ENCODE measurements around the gene ZNF462. TPM values are rescaled to one million over a fixed set of nuclear protein-coding genes. Genes with fewer than 3 reads are reported as not detected.

ZNF462 gene
- total RNA-seq, 1 donor from 2014 or later: 8.2 TPM

DNA sequence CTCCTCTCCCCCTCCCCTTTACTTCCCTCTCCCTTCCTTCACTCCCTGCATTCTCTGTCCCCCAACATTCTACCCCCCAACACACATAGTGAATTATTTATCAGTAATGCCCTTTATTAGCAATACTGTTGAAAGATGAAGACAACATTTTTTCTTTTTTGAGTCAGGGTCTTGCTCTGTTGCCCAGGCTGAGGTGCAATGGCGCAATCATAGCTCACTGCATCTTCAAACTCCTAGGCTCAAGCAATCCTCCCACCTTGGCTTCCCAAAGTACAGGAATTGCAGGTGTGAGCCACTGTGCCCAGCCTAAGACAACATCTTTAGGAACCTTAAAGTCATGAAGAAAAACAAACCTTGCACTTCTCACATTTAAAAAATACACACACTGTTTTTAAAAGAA lies 130.6 kb downstream of the ZNF462 start:
- FAIRE-seq (no peak), DNase-seq (ENCODE audit: low read depth) (no peak)
- H3K36me3 ChIP-seq (ENCODE audit: control insufficient read depth, insufficient read depth, low read length): no peaks in the 10 kb centered on the region
- no peaks in the 10 kb centered on the region for H3K27me3 ChIP-seq (ENCODE audit: control insufficient read depth, insufficient read depth, low read length)
- no peak for TF ChIP-seq CTCF (IDR thresholded peaks at IDR 0.05; ENCODE audit: insufficient read depth, low read length, severe bottlenecking)
- no peak overlapping the region for H3K4me3 ChIP-seq (ENCODE audit: low read depth, low read length)

DNA sequence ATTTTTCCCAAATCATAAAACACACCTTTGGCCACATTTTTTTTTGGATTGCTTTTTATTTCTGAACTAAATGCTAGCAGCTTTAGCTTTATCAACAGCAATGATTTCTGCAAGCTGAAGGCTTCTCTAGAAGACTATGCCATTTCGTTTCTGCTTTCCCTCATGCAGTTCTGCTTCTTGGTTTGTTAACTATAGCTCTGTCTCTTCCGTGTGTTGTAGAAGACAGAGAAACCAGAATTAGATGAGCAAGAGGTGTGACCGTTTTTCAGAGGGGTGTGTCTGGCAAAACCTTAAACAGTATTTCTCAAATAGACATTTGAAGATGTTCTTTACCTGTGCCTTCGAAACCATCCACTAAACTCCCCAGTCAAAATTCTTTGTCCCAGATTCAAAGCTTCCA lies 131.5 kb downstream of the ZNF462 start:
- TF ChIP-seq CTCF (IDR thresholded peaks at IDR 0.05; ENCODE audit: insufficient read depth, low read length, severe bottlenecking): no peak
- Histone ChIP-seq H3K36me3 (ENCODE audit: control insufficient read depth, insufficient read depth, low read length) (no peaks in the 10 kb centered on the region), H3K27me3 (ENCODE audit: control insufficient read depth, insufficient read depth, low read length) (no peaks in the 10 kb centered on the region), H3K4me3 (ENCODE audit: low read depth, low read length) (no peak overlapping the region)
- DNase-seq (ENCODE audit: low read depth) (no peak), FAIRE-seq (no peak)

DNA sequence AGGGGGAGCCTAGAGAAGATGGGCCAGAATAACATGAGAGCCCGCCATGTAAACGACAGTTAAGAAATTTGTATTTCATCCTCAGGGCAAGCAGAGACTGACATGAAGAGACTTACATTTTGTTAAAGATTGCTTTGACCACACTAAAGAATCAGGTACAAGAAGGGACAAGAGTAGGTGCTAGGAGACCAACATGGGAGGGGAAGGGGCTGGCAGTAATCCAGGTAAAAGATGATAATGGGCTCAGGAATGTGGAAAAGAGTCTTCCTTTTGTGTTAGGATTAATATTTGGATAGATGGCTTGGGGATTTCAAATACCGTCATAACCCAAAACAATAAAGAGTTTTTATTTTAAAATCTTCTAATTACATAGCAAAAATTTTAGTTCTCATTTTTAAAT lies 137.3 kb downstream of the ZNF462 start:
- Histone ChIP-seq H3K27me3 (ENCODE audit: control insufficient read depth, insufficient read depth, low read length) (no peaks in the 10 kb centered on the region), H3K4me3 (ENCODE audit: low read depth, low read length) (no peak overlapping the region), H3K36me3 (ENCODE audit: control insufficient read depth, insufficient read depth, low read length) (peaks cover 3% of the 10 kb centered on the region)
- no peak for DNase-seq (ENCODE audit: low read depth)
- TF ChIP-seq CTCF (IDR thresholded peaks at IDR 0.05; ENCODE audit: insufficient read depth, low read length, severe bottlenecking): no peak
- FAIRE-seq: no peak

GRCh38 chr9:107005201-107005600 lies 142.2 kb downstream of the ZNF462 start:
- Histone ChIP-seq H3K4me3 (ENCODE audit: low read depth, low read length) (no peak overlapping the region), H3K36me3 (ENCODE audit: control insufficient read depth, insufficient read depth, low read length) (peaks cover 12% of the 10 kb centered on the region), H3K27me3 (ENCODE audit: control insufficient read depth, insufficient read depth, low read length) (no peaks in the 10 kb centered on the region)
- DNase-seq (ENCODE audit: low read depth) (no peak), FAIRE-seq (no peak)
- no peak for TF ChIP-seq CTCF (IDR thresholded peaks at IDR 0.05; ENCODE audit: insufficient read depth, low read length, severe bottlenecking)

GRCh38 chr9:107007402-107007801 lies 144.4 kb downstream of the ZNF462 start:
- TF ChIP-seq CTCF (IDR thresholded peaks at IDR 0.05; ENCODE audit: insufficient read depth, low read length, severe bottlenecking): no peak
- no peak for DNase-seq (ENCODE audit: low read depth)
- peaks cover 12% of the 10 kb centered on the region for H3K36me3 ChIP-seq (ENCODE audit: control insufficient read depth, insufficient read depth, low read length)
- no peaks in the 10 kb centered on the region for H3K27me3 ChIP-seq (ENCODE audit: control insufficient read depth, insufficient read depth, low read length)
- no peak overlapping the region for H3K4me3 ChIP-seq (ENCODE audit: low read depth, low read length)
- FAIRE-seq: no peak

DNA sequence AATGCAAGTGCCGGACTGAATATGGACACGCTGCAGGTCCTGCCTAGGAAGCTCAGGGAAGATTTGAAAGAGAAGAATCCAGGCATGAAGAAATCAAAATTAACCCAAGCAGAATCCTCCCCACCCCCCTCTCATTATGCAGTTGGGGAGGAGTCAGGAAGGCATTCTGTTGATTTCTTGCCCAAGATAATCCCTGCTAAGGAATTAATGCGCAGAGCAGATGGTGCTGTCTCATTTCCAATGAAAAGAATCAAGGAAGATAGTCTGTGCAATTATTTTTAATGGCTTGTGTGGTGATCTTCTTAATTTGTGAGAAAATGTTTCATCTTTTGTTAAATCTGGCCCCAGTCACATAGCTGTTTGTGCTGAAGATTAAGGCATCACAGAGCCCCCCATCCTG lies 145.0 kb downstream of the ZNF462 start:
- FAIRE-seq (no peak), DNase-seq (ENCODE audit: low read depth) (no peak)
- no peaks in the 10 kb centered on the region for H3K27me3 ChIP-seq (ENCODE audit: control insufficient read depth, insufficient read depth, low read length)
- no peak overlapping the region for H3K4me3 ChIP-seq (ENCODE audit: low read depth, low read length)
- TF ChIP-seq CTCF (IDR thresholded peaks at IDR 0.05; ENCODE audit: insufficient read depth, low read length, severe bottlenecking): no peak
- peaks cover 12% of the 10 kb centered on the region for H3K36me3 ChIP-seq (ENCODE audit: control insufficient read depth, insufficient read depth, low read length)
